ENCODE measurements around the gene BCAR1.

The BCAR1 gene

GRCh38 chr16:75238853-75239541 is 12.4 kb downstream of the BCAR1 start:
- peak; percentile 46 for DNase-seq (ENCODE audit: low spot score)

- DNase-seq (ENCODE audit: low spot score): no peak
Measured at GRCh38 chr16:75238132-75238852, 13.1 kb downstream of the BCAR1 start.

- no peak for DNase-seq (ENCODE audit: low spot score)
Measured at GRCh38 chr16:75237398-75238131, 13.9 kb downstream of the BCAR1 start.

GRCh38 chr16:75236736-75237397 is 14.6 kb downstream of the BCAR1 start:
- DNase-seq (ENCODE audit: low spot score): no peak

GRCh38 chr16:75236232-75236631 is 15.2 kb downstream of the BCAR1 start:
- DNase-seq (ENCODE audit: low spot score): no peak

DNA sequence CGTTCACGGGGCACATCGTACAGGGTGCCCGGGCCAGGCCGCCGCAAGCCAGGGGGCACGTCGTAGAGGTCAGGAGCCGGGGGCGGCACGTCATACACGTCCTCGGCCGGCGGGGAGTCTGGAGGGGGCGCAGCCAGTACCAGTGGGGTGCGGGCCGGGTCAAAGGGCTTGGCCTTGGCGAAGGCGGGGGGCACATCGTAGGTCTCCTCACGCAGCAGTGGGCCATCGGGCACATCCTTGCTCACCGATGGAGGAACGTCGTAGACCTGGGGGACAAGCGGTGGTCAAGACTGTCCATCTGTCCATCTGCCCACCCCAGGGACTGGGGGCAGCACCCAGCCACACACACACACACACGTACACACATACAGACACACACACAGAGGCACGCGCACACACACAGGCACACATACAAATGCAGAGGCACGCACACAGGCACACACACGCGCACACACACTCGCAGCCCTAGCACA is 15.7 kb downstream of the BCAR1 start:
- no peak for DNase-seq (ENCODE audit: low spot score)

DNA sequence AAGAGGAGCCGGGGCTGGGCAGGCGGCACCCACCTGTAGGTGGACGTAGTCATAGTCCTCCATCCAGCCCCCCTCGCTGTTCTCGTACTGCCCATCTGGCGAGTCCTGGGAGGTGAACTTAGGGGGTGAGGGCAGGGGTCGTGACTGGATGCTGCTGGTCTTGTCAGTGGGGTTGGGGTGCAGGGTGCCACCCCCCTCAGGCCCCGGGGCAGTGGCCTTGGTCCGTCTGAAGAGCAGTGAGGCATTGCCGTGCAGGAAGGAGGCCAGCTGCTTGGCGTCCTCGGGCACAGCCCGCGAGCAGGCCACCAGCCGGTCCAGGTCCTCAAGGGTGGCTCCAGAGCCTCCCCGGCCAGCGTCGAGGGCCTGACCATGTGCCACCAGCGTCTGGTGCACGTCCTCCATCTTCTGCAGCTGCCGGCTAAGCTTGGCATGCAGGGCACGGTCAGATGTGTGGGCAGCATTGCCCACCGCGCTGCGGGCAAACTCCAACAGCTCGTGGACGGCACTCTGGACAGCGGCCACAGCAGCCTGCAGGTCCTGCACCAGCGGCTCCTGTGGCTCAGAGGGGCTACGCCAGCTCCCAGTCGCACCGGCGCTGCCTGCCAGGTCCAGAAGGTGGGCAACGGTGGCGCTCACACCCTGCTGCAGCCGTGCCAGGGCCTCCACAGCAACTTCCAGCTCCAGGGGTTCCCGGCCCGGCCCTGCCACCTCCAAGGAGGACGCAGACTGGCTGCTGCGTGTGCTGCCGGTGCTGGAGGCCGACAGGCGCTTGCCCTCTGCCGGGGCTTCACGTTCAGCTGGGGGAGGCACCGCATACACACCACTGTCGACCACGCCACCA is 16.3 kb downstream of the BCAR1 start:
- no peak for DNase-seq (ENCODE audit: low spot score)

DNA sequence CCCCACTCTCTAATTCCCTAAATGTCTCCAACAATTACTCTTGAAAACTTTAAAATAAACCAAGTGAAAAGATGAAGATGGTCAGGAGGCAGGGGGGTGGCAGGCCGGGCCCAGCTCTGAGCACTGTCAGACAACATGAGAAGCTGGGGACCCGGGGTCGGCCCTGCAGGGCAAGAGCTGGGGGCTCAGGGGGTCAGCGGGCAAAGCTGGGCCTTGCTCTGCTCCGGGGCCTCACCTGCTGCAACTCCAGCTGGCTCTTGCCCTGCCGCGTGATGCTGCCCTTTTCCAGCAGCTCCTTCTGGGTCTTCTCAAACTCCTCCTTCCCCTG is 17.8 kb downstream of the BCAR1 start:
- no peak for DNase-seq (ENCODE audit: low spot score)

GRCh38 chr16:75231570-75231969 is 19.9 kb downstream of the BCAR1 start:
- DNase-seq (ENCODE audit: low spot score): no peak

DNA sequence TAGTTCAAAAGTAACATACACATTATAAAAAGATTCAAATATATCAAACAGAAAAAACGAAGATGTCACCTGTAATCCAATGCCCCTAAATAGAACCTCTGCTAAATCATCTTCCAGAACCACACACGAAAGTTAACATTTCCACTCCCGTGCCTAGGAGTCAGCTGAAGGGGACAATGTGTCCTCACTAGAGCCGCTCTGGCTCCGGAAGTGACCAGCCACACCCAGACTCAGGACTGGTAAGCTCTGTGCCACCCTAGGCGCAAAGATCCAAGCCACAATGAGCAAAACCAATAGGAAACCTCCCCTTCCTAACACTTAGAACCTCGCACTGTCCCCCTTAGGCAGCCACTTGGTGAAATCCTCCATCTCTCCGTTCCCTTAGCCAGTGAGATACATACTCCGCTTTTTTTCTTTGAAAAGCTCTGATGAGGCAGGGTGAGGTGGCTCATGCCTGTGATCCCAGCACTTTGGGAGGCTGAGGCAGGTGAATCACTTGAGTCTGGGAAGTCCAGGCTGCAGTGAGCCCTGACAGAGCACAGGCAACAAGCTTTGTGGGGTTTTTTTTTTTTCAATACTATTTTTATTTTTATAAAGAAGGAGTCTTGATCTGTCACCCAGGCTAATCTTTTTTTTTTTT is 20.8 kb downstream of the BCAR1 start:
- no peak for DNase-seq (ENCODE audit: low spot score)

DNA sequence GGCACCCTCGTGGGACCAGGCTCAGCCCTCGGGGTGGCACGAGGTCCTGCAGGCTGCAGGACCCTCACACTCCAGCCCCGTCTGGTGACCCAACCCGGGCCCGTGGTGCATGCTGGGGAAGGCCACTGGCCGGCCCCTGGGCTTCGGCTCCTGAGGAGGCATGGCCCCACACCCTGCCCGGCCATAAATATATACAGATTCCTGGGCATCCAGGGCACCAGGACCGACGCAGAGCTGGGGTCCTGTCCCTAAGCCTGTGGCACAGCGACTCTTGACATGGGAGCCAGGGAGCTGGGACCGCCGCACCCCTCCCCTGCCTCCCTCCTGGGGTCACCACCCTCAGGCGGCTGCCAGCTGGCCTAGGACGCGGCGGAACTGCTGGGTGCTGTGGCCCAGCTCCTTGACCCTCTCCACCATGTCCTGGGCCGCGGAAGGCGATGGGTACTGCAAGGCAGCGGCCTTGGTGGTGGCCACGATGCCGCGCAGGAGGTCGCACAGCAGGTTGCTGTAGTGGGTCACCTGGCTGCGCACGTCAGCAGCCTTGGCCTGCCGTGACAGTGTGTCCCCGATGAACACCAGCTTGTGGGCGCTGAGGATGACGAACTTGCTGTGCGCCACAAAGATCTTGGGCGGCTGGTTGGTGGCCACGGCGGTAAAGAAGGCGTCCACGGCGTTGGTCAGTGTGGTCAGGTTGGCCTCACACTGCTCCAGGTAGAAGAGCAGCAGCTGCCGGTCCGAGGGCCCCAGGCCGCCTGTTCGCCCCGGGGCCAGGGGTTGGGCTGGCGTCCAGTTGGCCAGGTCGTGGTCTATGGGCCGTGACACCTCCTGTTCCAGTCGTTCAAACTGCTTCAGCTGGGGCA is 22.0 kb downstream of the BCAR1 start:
- no peak for DNase-seq (ENCODE audit: low spot score)

DNA sequence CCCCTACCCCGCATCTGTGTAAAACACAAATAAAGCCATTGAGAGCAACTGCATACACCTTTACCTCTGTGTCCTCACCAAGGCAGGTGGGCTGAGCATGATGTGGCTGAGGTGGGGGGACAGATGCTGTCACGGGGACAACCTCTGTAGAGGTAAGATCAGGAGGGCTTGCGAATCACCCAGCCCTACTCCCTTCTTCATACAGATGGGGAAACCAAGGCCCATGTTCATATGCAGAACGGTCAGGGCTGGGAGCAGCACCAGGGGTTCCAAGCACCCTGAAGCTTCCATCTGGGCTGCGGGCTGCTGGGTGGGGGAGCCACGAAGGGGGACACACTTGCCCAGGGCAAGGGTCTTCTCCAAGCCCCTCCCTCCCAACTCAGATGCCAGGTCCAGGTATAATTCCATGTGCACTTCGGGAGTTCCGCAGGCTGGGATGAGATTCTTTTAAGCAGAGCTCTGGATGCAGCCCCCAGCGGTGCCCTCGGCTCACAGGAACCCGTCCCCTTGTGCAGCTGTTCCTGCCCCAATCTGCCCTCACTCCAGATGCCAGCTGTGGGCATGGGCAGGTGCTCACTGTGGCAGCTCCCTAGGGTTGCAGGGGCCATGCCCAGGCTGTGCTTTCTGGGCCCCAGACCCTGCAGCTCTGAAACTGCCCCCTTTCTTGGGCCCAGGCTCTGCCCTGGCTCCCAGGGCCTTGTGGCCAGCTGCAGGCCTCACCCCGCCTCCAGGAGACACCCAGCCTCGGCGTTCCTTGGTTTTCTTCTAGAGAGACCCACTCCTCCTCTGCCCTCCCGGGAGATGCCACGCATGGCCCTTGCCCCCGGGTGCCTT is 23.1 kb downstream of the BCAR1 start:
- DNase-seq (ENCODE audit: low spot score): no peak

DNA sequence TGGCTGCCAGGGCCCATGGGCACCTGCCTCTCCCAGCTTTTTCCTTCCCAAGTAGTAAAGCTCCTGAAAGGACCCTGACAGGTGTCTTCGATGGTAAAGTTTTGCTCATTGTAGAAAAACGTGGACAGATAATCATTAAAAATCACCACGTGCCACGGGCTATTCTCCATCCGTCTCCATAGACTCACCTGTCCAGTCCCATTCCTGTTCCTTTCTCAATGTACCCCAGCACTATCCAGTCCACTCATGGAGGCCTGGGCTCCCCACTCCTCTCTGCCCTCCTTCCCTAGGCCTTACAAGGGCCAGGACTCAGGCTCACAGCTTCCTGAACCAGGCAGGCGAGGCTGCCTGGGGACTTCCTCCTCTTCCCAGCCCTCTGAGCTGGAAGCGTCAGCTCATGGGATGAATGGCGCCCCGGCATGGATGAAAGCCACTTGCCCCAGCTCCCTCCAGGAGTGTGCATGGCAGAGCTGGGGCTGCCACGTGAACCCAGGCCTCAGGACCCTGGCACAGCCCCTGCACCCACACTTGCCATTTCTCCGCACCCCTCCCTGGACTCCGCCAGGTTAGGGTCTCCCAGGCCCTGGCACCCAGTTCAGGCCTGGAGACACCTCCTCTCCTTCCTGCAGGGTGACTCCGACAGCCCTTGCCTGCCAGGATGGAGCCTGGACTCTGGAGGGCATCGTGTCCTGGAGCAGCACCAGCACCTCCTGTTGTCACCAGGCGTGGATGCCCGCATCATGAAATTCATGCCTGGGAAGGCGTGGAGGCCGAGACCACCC is 23.9 kb downstream of the BCAR1 start:
- DNase-seq (ENCODE audit: low spot score): no peak

DNA sequence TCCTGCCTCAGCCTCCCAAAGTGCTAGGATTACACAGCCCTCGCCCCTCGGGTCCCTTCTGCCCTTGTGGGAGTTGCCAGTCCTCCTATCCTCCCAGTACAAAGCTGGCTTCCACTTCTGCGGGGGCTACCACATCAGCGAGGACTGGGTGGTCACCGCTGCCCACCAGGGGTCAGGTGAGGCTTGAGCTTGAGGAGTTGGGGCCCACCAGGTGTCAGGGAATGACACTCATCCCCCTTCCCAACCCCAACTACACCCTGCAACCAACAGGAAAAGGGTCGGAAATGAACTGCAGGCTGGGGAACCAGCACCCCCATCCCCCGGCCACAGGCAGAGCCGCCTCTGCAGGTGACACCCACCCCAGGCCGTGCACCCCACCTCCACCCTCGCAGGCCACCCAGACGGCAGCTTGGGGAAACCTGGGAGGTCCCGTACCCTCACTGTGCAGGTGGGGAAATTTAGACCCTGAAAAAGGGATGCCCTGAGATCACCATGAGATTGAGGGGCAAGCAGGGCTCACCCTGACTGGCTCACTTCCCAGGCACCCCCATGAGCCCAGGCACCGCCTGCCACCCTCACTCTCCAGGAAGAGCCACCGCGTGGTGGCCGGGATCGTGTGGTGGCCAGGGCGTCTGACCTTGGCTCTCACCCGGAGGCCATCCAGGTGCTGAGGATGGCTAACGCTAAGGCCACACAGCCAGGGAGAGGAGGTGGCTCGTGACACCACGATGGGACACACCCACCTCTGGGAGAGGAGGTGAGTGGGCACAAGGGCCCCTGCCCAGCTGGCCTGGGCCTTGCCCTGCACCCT is 24.7 kb downstream of the BCAR1 start:
- no peak for DNase-seq (ENCODE audit: low spot score)

GRCh38 chr16:75225678-75226515 is 25.5 kb downstream of the BCAR1 start:
- no peak for DNase-seq (ENCODE audit: low spot score)

GRCh38 chr16:75225092-75225491 is 26.3 kb downstream of the BCAR1 start:
- no peak for DNase-seq (ENCODE audit: low spot score)
